GM21529 (cell line): Measurements from ENCODE around the gene ZCCHC24.

Experiments
- ATAC-seq: cut with Tn5 transposase; IDR thresholded peaks from one replicate; pipeline ENCODE4 v1.9.1; 2021; ENCODE audit not compliant: unreplicated experiment

Gene ZCCHC24

GRCh38 chr10:79412516-79412915 is 32.9 kb downstream of the ZCCHC24 start:
- ATAC-seq: no peak

GRCh38 chr10:79411546-79412495 is 33.6 kb downstream of the ZCCHC24 start:
- ATAC-seq: no peak

- ATAC-seq: no peak
Observed at GRCh38 chr10:79410315-79411094, 34.9 kb downstream of the ZCCHC24 start.

GRCh38 chr10:79409726-79410085 is 35.7 kb downstream of the ZCCHC24 start:
- no peak for ATAC-seq

GRCh38 chr10:79409038-79409725 is 36.2 kb downstream of the ZCCHC24 start:
- no peak for ATAC-seq

GRCh38 chr10:79407811-79408795 is 37.3 kb downstream of the ZCCHC24 start:
- ATAC-seq: no peak

- ATAC-seq: no peak
Observed at GRCh38 chr10:79407423-79407796, 38.0 kb downstream of the ZCCHC24 start.

- no peak for ATAC-seq
Observed at GRCh38 chr10:79406683-79407422, 38.6 kb downstream of the ZCCHC24 start.

- ATAC-seq: no peak
Observed at GRCh38 chr10:79405995-79406515, 39.4 kb downstream of the ZCCHC24 start.

- no peak for ATAC-seq
Observed at GRCh38 chr10:79405221-79405994, 40.0 kb downstream of the ZCCHC24 start.

- ATAC-seq: no peak
Observed at GRCh38 chr10:79404690-79405131, 40.7 kb downstream of the ZCCHC24 start.

- ATAC-seq: no peak
Observed at GRCh38 chr10:79404231-79404609, 41.2 kb downstream of the ZCCHC24 start.

GRCh38 chr10:79403441-79404230 is 41.8 kb downstream of the ZCCHC24 start:
- ATAC-seq: no peak

- no peak for ATAC-seq
Observed at GRCh38 chr10:79402951-79403350, 42.5 kb downstream of the ZCCHC24 start.

- no peak for ATAC-seq
Observed at GRCh38 chr10:79402625-79402946, 42.8 kb downstream of the ZCCHC24 start.

- no peak for ATAC-seq
Observed at GRCh38 chr10:79401015-79401921, 44.2 kb downstream of the ZCCHC24 start.
